Measurements from ENCODE around the gene ZCCHC2.
A peak's percentile ranks its signal among the peaks of the same experiment; 100 is the strongest.

ZCCHC2 gene

DNA sequence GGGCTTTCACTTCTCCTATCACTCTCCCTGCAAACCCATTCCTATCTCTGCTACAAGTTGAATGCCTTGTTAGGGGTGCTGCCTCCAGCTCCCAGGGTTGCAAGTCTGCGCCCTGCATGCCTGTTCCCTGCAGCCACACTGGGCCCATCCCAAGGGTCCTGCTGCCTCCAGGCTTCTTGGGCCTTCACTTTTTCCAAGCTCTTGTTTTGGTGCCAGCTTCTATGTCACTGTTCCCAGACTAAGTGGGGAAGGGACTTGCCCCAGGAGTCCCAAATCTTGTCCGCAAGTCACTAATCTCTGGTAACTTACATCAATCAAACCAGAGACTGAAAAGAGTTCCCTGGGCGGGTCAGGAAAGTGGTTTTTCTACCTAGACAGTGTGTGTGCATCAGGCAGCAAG is 65.4 kb downstream of the ZCCHC2 start:
- Histone ChIP-seq H3K27ac (ENCODE audit: low read depth, low read length) (no peak overlapping the region), H3K36me3 (ENCODE audit: control insufficient read depth, insufficient read depth, low read length) (peaks cover 4% of the 10 kb centered on the region), H3K27me3 (ENCODE audit: control insufficient read depth, insufficient read depth, low read length) (no peaks in the 10 kb centered on the region), H3K4me1 (ENCODE audit: control insufficient read depth, insufficient read depth, low read length) (peaks cover 7% of the 10 kb centered on the region), H3K9ac (ENCODE audit: low read length) (no peak overlapping the region), H3K4me3 (ENCODE audit: low read length) (no peak overlapping the region)

DNA sequence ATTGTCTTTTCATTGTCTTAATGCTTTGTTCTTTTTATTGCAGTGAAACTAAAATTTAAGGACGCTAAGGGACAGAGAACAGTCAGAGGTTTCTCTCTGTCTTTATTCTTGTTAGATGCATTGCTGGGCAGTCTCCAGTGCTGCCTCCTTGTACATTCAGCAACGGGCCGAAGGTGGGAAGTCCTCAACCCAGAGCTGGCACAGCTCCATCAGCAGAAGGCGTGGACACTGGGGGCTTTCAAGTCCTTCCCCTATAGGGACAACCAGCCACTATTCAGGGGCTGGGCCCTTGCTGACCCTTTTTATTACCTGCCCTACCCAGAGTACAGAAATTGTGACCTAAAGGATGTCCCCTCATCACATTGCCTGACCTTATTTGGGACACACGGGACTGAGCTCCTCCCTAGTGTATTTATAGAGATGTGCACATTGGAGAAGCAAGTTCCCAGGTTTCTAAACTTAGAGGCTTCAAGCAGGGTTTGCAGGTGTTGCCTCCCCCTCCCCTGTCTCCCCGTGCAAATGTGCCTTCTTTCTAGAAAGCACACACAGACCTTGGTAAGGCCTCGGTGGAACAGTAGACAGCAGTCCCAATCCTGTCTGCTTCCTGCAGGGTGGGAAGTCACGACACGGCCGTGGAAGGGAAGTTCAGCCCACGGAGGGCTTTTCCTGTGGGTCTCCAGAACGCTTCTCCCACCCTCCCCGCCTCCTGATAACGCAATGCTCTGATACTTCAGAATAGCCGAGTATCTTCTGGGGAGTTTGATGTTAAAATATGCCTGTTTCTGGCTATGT is 68.2 kb downstream of the ZCCHC2 start:
- Histone ChIP-seq H3K27me3 (ENCODE audit: control insufficient read depth, insufficient read depth, low read length) (peaks cover 6% of the 10 kb centered on the region), H3K9ac (ENCODE audit: low read length) (no peak overlapping the region), H3K4me1 (ENCODE audit: control insufficient read depth, insufficient read depth, low read length) (no peaks in the 10 kb centered on the region), H3K27ac (ENCODE audit: low read depth, low read length) (no peak overlapping the region), H3K4me3 (ENCODE audit: low read length) (no peak overlapping the region), H3K36me3 (ENCODE audit: control insufficient read depth, insufficient read depth, low read length) (no peaks in the 10 kb centered on the region)

DNA sequence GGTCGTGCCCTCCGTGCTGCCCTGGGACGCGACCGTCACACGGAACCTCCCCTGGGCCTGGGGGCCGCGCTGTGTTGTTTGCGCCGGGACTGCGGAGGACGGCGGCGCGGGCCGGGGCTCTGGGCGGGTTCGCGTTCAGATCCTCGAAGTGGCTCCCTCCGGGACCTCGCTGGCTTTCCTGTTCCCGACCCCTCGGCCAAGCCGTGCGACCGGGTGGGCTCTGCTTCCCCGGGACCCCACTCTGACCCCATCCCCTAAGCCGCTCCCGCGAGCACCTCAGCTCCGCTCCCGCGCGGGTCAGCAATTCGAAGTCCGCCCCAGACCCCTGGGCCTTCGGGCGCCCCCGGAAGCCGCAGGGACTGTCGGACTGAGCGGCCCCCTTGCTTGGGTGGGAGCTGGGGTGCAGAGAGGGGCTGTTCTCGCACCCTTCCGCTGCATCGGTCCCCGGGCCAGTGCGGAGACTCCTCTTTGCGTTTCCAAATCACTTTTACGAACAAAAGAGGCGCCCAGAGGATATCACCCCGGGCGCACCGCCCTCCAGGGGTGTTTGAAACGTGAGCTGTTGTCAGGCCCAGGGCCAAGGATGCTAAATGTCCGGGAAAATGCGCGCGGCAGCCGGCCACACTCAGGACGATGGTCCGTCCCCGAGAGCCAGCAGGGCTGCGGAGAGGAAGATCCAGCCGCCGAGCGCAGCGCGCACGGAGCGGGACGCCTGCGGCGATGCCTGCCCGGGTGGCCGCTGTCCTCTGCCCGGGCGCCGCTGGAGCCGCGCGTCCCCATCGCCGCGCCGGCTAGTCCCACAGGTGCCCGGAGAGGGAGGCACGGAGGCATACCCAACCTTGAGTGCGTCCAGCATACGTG is 73.5 kb downstream of the ZCCHC2 start:
- no peak overlapping the region for H3K9ac ChIP-seq (ENCODE audit: low read length)
- no peaks in the 10 kb centered on the region for H3K36me3 ChIP-seq (ENCODE audit: control insufficient read depth, insufficient read depth, low read length)
- H3K4me1 ChIP-seq (ENCODE audit: control insufficient read depth, insufficient read depth, low read length): no peaks in the 10 kb centered on the region
- peak overlapping the region; percentile 52 for H3K4me3 ChIP-seq (ENCODE audit: low read length)
- peaks cover 14% of the 10 kb centered on the region for H3K27me3 ChIP-seq (ENCODE audit: control insufficient read depth, insufficient read depth, low read length)
- H3K27ac ChIP-seq (ENCODE audit: low read depth, low read length): no peak overlapping the region

DNA sequence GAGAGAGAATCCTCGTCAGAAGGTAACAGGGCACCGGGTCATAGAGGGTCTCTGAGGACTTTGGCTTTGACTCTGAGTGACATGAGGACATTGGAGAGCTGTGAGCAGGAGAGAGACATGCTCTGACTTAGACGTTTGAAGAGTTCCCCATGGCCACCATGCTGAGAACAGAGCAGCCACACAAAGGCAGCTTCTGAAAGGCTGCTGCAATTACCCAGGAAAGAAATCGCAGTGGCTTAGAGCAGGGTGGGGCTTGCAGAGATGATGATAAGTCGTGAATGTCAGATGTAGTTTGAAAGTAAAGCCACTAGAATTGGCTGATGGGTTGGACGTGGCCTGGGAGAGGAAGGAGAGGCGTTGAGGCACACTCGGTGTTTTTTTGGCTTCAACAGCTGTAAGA is 79.0 kb downstream of the ZCCHC2 start:
- peaks cover 6% of the 10 kb centered on the region for H3K27me3 ChIP-seq (ENCODE audit: control insufficient read depth, insufficient read depth, low read length)

DNA sequence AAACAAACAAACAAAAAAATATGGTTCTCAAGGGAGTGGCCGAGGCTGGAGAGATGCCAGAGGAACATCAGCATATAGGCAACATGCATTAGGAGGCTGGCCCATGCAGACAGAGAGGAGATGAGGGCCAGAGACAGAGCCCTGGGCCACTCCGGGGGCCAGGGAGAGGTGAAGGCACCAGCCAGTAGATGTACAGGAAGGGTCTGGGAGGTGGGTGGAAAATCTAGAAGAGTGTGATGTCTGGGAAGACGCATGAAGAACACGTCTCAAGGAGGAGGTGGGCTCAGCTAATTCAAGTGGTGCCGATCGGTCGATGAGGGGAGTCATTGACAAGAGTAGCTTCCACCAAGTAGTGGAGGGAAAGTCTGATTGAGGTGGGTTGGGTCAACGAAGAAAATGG is 79.9 kb downstream of the ZCCHC2 start:
- H3K27me3 ChIP-seq (ENCODE audit: control insufficient read depth, insufficient read depth, low read length): peaks cover 2% of the 10 kb centered on the region
- H3K36me3 ChIP-seq (ENCODE audit: control insufficient read depth, insufficient read depth, low read length): no peaks in the 10 kb centered on the region
- no peaks in the 10 kb centered on the region for H3K4me1 ChIP-seq (ENCODE audit: control insufficient read depth, insufficient read depth, low read length)
- H3K27ac ChIP-seq (ENCODE audit: low read depth, low read length): no peak overlapping the region
- no peak overlapping the region for H3K9ac ChIP-seq (ENCODE audit: low read length)
- no peak overlapping the region for H3K4me3 ChIP-seq (ENCODE audit: low read length)

More for the DNA sequence above, 79.0 kb downstream of the ZCCHC2 start:
- Histone ChIP-seq H3K4me1 (ENCODE audit: control insufficient read depth, insufficient read depth, low read length) (no peaks in the 10 kb centered on the region), H3K9ac (ENCODE audit: low read length) (no peak overlapping the region), H3K4me3 (ENCODE audit: low read length) (no peak overlapping the region), H3K27ac (ENCODE audit: low read depth, low read length) (no peak overlapping the region), H3K36me3 (ENCODE audit: control insufficient read depth, insufficient read depth, low read length) (no peaks in the 10 kb centered on the region)

DNA sequence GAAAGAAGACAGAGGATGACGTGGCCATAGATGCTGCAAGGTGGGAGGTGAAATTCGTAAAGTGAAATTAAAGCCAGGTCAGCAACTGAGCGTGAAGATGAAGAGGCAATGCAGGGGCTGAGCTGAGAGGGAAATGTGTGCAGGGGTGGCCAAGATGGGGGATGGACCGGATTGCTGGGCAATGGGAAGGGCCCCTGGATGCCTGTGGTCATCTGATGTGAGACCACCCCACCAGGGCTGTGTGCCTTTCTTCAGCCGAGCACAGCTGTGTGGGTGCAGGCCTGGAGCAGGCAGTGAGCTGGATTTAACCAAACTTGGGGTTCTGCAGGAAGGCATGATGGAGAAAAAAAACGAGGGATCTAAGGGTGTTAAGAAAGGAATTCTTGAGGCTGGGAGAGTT is 80.4 kb downstream of the ZCCHC2 start:
- Histone ChIP-seq H3K4me1 (ENCODE audit: control insufficient read depth, insufficient read depth, low read length) (no peaks in the 10 kb centered on the region), H3K36me3 (ENCODE audit: control insufficient read depth, insufficient read depth, low read length) (no peaks in the 10 kb centered on the region), H3K27me3 (ENCODE audit: control insufficient read depth, insufficient read depth, low read length) (peaks cover 2% of the 10 kb centered on the region), H3K9ac (ENCODE audit: low read length) (no peak overlapping the region), H3K4me3 (ENCODE audit: low read length) (no peak overlapping the region), H3K27ac (ENCODE audit: low read depth, low read length) (no peak overlapping the region)

DNA sequence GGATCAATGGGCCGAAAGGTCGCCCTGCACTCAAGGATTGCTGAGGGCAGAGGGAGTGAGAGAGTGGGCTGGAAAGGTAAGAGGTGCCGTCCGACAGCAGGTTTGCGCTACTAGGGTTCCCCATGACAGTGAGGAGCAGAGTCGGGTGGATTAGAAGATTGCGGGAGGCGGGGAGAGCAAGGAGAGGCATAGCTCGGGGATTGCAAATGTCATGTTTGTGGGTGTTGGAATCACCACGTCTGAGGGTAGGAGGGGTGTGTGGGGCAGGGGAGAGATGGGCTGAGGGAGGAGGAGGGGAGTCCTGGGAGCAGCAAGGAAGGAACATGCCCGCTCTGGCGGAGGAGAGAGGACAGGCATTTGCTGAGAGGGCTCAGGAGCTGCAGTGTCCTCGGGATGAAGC is 81.2 kb downstream of the ZCCHC2 start:
- Histone ChIP-seq H3K4me1 (ENCODE audit: control insufficient read depth, insufficient read depth, low read length) (no peaks in the 10 kb centered on the region), H3K4me3 (ENCODE audit: low read length) (no peak overlapping the region), H3K27ac (ENCODE audit: low read depth, low read length) (no peak overlapping the region), H3K27me3 (ENCODE audit: control insufficient read depth, insufficient read depth, low read length) (peaks cover 2% of the 10 kb centered on the region), H3K36me3 (ENCODE audit: control insufficient read depth, insufficient read depth, low read length) (no peaks in the 10 kb centered on the region), H3K9ac (ENCODE audit: low read length) (no peak overlapping the region)

DNA sequence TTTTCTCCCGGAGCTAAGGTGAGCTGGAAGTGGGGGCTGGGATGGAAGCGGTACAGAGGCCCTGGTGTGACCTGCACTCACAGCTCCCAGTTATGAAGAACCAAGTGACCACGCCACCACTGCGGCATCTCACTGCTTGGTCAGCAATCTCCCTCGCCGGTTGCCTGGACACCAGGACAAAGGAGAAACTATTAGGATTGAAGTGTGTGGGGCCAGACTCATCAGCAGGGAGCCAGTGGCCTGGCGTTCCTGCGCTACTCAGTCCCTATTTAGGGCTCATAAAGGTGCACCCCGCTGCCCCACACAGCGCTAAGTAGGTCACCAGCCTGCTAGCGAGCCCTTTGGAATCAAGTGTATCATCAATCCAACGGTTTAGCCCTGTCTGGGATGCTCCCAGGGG is 82.9 kb downstream of the ZCCHC2 start:
- Histone ChIP-seq H3K27ac (ENCODE audit: low read depth, low read length) (no peak overlapping the region), H3K36me3 (ENCODE audit: control insufficient read depth, insufficient read depth, low read length) (no peaks in the 10 kb centered on the region), H3K27me3 (ENCODE audit: control insufficient read depth, insufficient read depth, low read length) (peaks cover 2% of the 10 kb centered on the region), H3K4me3 (ENCODE audit: low read length) (no peak overlapping the region), H3K9ac (ENCODE audit: low read length) (no peak overlapping the region), H3K4me1 (ENCODE audit: control insufficient read depth, insufficient read depth, low read length) (no peaks in the 10 kb centered on the region)

DNA sequence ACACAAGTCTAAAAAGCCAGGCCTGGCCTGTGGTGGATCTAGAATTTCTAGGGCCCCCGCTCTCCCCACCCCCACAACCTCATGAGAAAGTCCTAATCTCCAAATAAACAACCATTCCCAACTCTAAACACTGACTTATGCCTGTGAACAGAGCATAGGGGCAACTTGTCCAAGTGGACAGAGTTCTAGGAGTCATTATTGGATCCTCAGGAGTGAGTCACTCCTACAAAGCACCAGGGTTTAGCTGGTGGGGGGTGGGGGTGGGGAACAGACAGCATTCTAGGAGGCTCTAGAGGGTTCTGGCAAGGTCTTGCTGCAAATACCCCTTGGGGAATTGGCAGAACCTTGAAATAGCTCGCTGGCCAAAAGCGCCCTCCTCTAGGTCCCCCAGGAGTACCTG is 83.3 kb downstream of the ZCCHC2 start:
- no peaks in the 10 kb centered on the region for H3K36me3 ChIP-seq (ENCODE audit: control insufficient read depth, insufficient read depth, low read length)
- no peak overlapping the region for H3K4me3 ChIP-seq (ENCODE audit: low read length)
- H3K27me3 ChIP-seq (ENCODE audit: control insufficient read depth, insufficient read depth, low read length): no peaks in the 10 kb centered on the region
- no peaks in the 10 kb centered on the region for H3K4me1 ChIP-seq (ENCODE audit: control insufficient read depth, insufficient read depth, low read length)
- H3K27ac ChIP-seq (ENCODE audit: low read depth, low read length): no peak overlapping the region
- H3K9ac ChIP-seq (ENCODE audit: low read length): no peak overlapping the region

DNA sequence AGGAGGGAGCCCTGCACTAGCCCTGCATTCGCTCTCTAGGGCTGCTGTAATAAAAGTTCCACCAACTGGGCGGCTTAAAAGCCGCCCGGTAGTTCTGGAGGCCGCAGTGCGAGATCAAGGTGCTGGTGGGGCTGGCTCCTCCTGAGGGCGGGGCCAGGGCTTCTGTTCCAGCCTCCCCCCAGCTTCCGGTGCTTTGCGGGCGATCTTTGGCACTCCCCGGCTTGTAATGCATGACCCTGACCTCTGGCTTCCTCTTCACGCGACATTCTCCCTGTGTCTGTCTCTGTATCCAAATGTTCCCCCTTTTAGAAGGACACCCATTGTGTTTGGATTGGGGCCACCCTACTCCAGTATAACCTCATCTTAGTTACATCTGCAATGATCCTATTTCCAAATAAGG is 84.5 kb downstream of the ZCCHC2 start:
- no peaks in the 10 kb centered on the region for H3K36me3 ChIP-seq (ENCODE audit: control insufficient read depth, insufficient read depth, low read length)
- no peak overlapping the region for H3K9ac ChIP-seq (ENCODE audit: low read length)
- no peak overlapping the region for H3K27ac ChIP-seq (ENCODE audit: low read depth, low read length)
- no peak overlapping the region for H3K4me3 ChIP-seq (ENCODE audit: low read length)
- peaks cover 3% of the 10 kb centered on the region for H3K27me3 ChIP-seq (ENCODE audit: control insufficient read depth, insufficient read depth, low read length)
- H3K4me1 ChIP-seq (ENCODE audit: control insufficient read depth, insufficient read depth, low read length): no peaks in the 10 kb centered on the region

DNA sequence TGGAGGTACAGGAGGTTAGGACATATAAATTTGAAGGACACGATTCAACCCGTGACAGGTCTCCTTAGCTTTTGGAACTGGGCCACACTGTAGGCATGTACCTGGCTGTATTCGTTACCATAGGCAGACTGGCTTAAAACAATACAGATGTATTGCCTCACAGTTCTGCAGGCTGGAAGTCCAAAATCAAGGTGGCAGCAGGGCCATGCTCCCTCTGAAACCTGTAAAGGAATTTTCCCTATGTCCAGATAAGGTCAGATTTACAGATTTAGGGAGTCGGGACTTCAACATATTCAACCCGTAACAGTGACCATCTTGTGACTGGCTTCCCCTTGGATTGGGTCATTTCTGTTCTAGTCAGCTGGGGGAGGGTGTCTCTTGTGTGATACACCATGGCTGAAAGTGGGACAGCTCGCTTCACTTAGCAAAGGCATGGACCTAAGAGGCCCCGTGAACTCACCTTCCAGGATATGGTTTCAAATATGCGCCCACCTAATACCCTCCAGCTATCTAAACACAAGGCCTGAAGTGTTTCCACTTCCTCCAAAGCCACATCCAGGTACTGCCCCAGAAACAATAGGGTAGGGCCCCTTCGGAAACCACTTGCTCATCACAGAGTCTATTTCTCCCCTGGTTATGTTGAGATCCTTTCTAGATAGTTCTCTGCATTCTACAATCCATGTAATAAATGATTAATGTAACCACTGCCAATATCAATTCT is 85.0 kb downstream of the ZCCHC2 start:
- Histone ChIP-seq H3K4me1 (ENCODE audit: control insufficient read depth, insufficient read depth, low read length) (no peaks in the 10 kb centered on the region), H3K27ac (ENCODE audit: low read depth, low read length) (no peak overlapping the region), H3K9ac (ENCODE audit: low read length) (no peak overlapping the region), H3K27me3 (ENCODE audit: control insufficient read depth, insufficient read depth, low read length) (peaks cover 3% of the 10 kb centered on the region), H3K36me3 (ENCODE audit: control insufficient read depth, insufficient read depth, low read length) (no peaks in the 10 kb centered on the region), H3K4me3 (ENCODE audit: low read length) (no peak overlapping the region)

DNA sequence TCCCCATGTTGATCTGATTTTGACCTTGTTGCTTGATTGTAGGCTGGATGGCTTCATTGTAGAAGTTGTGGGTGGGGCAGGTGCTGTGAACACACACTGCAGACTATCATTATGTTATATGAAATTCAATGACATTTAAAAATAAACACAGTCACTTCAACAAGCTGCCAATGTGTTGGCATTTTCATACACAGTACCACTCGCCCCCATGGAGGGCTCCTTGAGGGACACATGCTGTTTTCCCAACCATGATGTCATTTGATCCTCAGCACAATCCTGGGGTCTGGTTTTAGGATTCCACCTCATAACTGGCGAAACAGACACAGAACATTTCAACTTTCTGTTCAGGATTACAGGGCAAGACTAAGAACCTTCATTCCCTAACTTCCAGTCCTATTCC is 86.9 kb downstream of the ZCCHC2 start:
- H3K4me3 ChIP-seq (ENCODE audit: low read length): no peak overlapping the region
- H3K4me1 ChIP-seq (ENCODE audit: control insufficient read depth, insufficient read depth, low read length): no peaks in the 10 kb centered on the region
- no peak overlapping the region for H3K9ac ChIP-seq (ENCODE audit: low read length)
- no peaks in the 10 kb centered on the region for H3K36me3 ChIP-seq (ENCODE audit: control insufficient read depth, insufficient read depth, low read length)
- H3K27me3 ChIP-seq (ENCODE audit: control insufficient read depth, insufficient read depth, low read length): peaks cover 3% of the 10 kb centered on the region
- H3K27ac ChIP-seq (ENCODE audit: low read depth, low read length): no peak overlapping the region

Data from rectal smooth muscle tissue (tissue), 1 donor.